Stomach (tissue), 9 donors: Measurements from ENCODE around the gene URAD. TPM values are rescaled to one million over a fixed set of nuclear protein-coding genes. Genes with fewer than 3 reads are reported as not detected.

Experiments used
- DNase-seq, 2 donors: peaks; one replicate each; pipeline versions ENCODE4 v3.0.0 to v3.0.0-alpha.2; 2013 to 2019
- H3K27ac ChIP-seq, 5 donors: fragments of 200-600 bp in 4 of 5; sonication (generic) in 4 of 5; one replicate each; pipeline ENCODE4 v1.5.1; 2013 to 2019; ENCODE audit warnings: mild to moderate bottlenecking in 1 of 5, moderate library complexity in 1 of 5
- H3K27me3 ChIP-seq, 3 donors: fragments of 200-600 bp; sonication (generic); one replicate each; pipeline ENCODE4 v1.5.1; 2017 to 2019; ENCODE audit warnings: mixed run types in 1 of 3
- H3K36me3 ChIP-seq, 4 donors: fragments of 200-600 bp; sonication (generic); 1 replicate in 3 of 4; 2 replicates in 1 of 4; pipeline ENCODE4 v1.5.1; 2016 to 2019
- H3K4me1 ChIP-seq, 4 donors: fragments of 200-600 bp; sonication (generic); one replicate each; pipeline ENCODE4 v1.5.1; 2016 to 2019
- H3K4me3 ChIP-seq, 4 donors: fragments of 200-600 bp; sonication (generic) in 3 of 4; one replicate each; pipeline ENCODE4 v1.5.1; 2016 to 2019; ENCODE audit warnings: mild to moderate bottlenecking in 1 of 4
- H3K9me3 ChIP-seq, 4 donors: fragments of 200-600 bp; sonication (generic); one replicate each; pipeline ENCODE4 v1.5.1; 2016 to 2019
- CTCF ChIP-seq, 7 experiments: fragments of 450-650 bp in 4 of 7; fragments of 200-600 bp in 3 of 7; sonication (generic) in 3 of 7; IDR thresholded peaks; one replicate each; pipeline ENCODE4 v1.5.1; 2016 to 2019; ENCODE audit warnings: antibody characterized with exemption in 7 of 7, control low read depth in 2 of 7, mild to moderate bottlenecking in 1 of 7
- EP300 ChIP-seq: sonication (generic); formaldehyde crosslinking; IDR thresholded peaks from one replicate; pipeline ENCODE4 v1.6.1; 2017; ENCODE audit warnings: antibody characterized with exemption
- POLR2A ChIP-seq, 4 donors: fragments of 450-650 bp; IDR thresholded peaks; one replicate each; pipeline ENCODE4 v1.6.1; 2016; ENCODE audit warnings: antibody characterized with exemption in 4 of 4, control low read depth in 2 of 4, mild to moderate bottlenecking in 1 of 4, moderate library complexity in 1 of 4
- POLR2AphosphoS5 ChIP-seq, 3 donors: sonication (generic); formaldehyde crosslinking; IDR thresholded peaks; one replicate each; pipeline ENCODE4 v1.6.1; 2016; ENCODE audit warnings: antibody characterized with exemption in 3 of 3
- WGBS, 5 donors: extraction: QIAGEN DNeasy Blood & Tissue Kit in 3 of 5; methylation state at CpG; one replicate each; pipeline versions ENCODE4 v1.1.5 to v1.1.7; 2013 to 2018; 5-methylcytosine and 5-hydroxymethylcytosine counted together
- intact Hi-C: fragments of 100-400 bp; cut with DNase I; formaldehyde crosslinking; loops from one replicate; pipeline ENCODE4 v1.15.1; 2023; ENCODE audit warnings: low total_unique reads
- polyA plus RNA-seq, 3 donors: library from polyadenylated mRNA; stranded (reverse); fragments of 200-250 nt; gene quantifications; one replicate each; pipeline ENCODE4 v1.2.3, GENCODE V29; 2013
- total RNA-seq, 5 donors: library from RNA; depleted of rRNA; stranded (reverse); fragments of >200 nt; gene quantifications; one replicate each; pipeline versions ENCODE4 v1.1.0 to v1.2.3, GENCODE V29; 2014 to 2016
- donor health status: healthy with polysubstance abuse.
- donor health status: Bipolar disorder and iron deficiency.
- donor health status: healthy.

Gene URAD
- total and polyA plus RNA-seq, 8 donors = 0.13 to 165 (median 1.1) TPM; not detected in 5

GRCh38 chr13:27985600-27985999 lies 2.9 kb downstream of the URAD start:
- no peak overlapping the region for H3K27ac ChIP-seq
- no peaks in the 10 kb centered on the region for H3K36me3 ChIP-seq
- intact Hi-C loops = loop anchor here (10.0 kb wide), 1 partner anchor 611 kb away; no protein-coding TSS in a partner anchor
- no peaks in the 10 kb centered on the region for H3K9me3 ChIP-seq
- H3K4me1 ChIP-seq = peaks cover 2 to 7% (median 5%) of the 10 kb centered on the region in 4 donors
- WGBS, 5 donors = 85 to 97% (median 93%) methylated on average over 1 of the region's 1 CpG
- no peak for TF ChIP-seq POLR2AphosphoS5 (IDR thresholded peaks at IDR 0.05)
- no peak for TF ChIP-seq POLR2A (IDR thresholded peaks at IDR 0.05)
- no peak for TF ChIP-seq CTCF (IDR thresholded peaks at IDR 0.05)
- no peak for TF ChIP-seq EP300
- no peak for DNase-seq
- H3K4me3 ChIP-seq = no peak overlapping the region
- peaks cover under 1 to 98% (median 56%) of the 10 kb centered on the region in 3 donors for H3K27me3 ChIP-seq

GRCh38 chr13:27982361-27982760 lies 6.1 kb downstream of the URAD start:
- H3K27me3 ChIP-seq = peaks cover 28 to 99% (median 82%) of the 10 kb centered on the region in 3 donors
- intact Hi-C loops = loop anchor here (10.0 kb wide), 1 partner anchor 608 kb away; no protein-coding TSS in a partner anchor
- H3K27ac ChIP-seq = no peak overlapping the region
- no peaks in the 10 kb centered on the region for H3K9me3 ChIP-seq
- H3K4me1 ChIP-seq = peaks cover 19 to 39% (median 35%) of the 10 kb centered on the region in 4 donors
- no peak overlapping the region for H3K4me3 ChIP-seq
- no peaks in the 10 kb centered on the region for H3K36me3 ChIP-seq
- DNase-seq = no peak
- WGBS, 5 donors = 51 to 71% (median 60%) methylated on average over 2 of the region's 2 CpGs
- TF ChIP-seq POLR2A (IDR thresholded peaks at IDR 0.05) (no peak), EP300 (no peak), POLR2AphosphoS5 (IDR thresholded peaks at IDR 0.05) (no peak)

GRCh38 chr13:27981006-27981708 lies 7.3 kb downstream of the URAD start:
- DNase-seq = no peak
- Histone ChIP-seq H3K36me3 (no peaks in the 10 kb centered on the region), H3K27me3 (peaks cover 32 to 99% (median 82%) of the 10 kb centered on the region in 3 donors), H3K4me3 (no peak overlapping the region), H3K4me1 (peaks cover 19 to 46% (median 35%) of the 10 kb centered on the region in 4 donors), H3K27ac (no peak overlapping the region), H3K9me3 (no peaks in the 10 kb centered on the region)
- 10 to 20% (median 14%) methylated on average over 10 to 11 of the region's 11 CpGs for WGBS, 5 donors
- intact Hi-C loops = loop anchor here (10.0 kb wide), 1 partner anchor 606 kb away; no protein-coding TSS in a partner anchor
- no peak for TF ChIP-seq EP300
- no peak for TF ChIP-seq POLR2AphosphoS5 (IDR thresholded peaks at IDR 0.05)
- TF ChIP-seq CTCF (IDR thresholded peaks at IDR 0.05) = no peak
- no peak for TF ChIP-seq POLR2A (IDR thresholded peaks at IDR 0.05)

GRCh38 chr13:27980280-27980998 lies 8.1 kb downstream of the URAD start:
- Histone ChIP-seq H3K27me3 (peaks cover 36 to 99% (median 83%) of the 10 kb centered on the region in 3 donors), H3K9me3 (no peaks in the 10 kb centered on the region), H3K36me3 (no peaks in the 10 kb centered on the region), H3K4me3 (peak overlapping the region in 1 of 4 donors; percentile 28), H3K27ac (no peak overlapping the region), H3K4me1 (peaks cover 19 to 53% (median 42%) of the 10 kb centered on the region in 4 donors)
- TF ChIP-seq EP300 (no peak), POLR2A (IDR thresholded peaks at IDR 0.05) (no peak), POLR2AphosphoS5 (IDR thresholded peaks at IDR 0.05) (no peak), CTCF (IDR thresholded peaks at IDR 0.05) (no peak)
- intact Hi-C loops = loop anchor here (10.0 kb wide), 1 partner anchor 606 kb away; no protein-coding TSS in a partner anchor
- WGBS, 5 donors = 3 to 6% (median 5%) methylated on average over 33 to 54 of the region's 54 CpGs
- peak in 1 of 2 donors; percentile 65 for DNase-seq
